22Rv1 (cell line): Measurements from ENCODE around the gene TENT5C.

Experiments
- ZFX ChIP-seq: fragments of 450-650 bp; IDR thresholded peaks from 2 replicates; pipeline ENCODE4 v1.6.1; 2017; ENCODE audit warnings: antibody characterized with exemption, borderline replicate concordance
- TF ChIP-seq, protein P1 (sequence below): fragments of 450-650 bp; IDR thresholded peaks from 2 replicates; pipeline ENCODE4 v1.5.1; 2017; ENCODE audit warnings: mild to moderate bottlenecking

DNA sequence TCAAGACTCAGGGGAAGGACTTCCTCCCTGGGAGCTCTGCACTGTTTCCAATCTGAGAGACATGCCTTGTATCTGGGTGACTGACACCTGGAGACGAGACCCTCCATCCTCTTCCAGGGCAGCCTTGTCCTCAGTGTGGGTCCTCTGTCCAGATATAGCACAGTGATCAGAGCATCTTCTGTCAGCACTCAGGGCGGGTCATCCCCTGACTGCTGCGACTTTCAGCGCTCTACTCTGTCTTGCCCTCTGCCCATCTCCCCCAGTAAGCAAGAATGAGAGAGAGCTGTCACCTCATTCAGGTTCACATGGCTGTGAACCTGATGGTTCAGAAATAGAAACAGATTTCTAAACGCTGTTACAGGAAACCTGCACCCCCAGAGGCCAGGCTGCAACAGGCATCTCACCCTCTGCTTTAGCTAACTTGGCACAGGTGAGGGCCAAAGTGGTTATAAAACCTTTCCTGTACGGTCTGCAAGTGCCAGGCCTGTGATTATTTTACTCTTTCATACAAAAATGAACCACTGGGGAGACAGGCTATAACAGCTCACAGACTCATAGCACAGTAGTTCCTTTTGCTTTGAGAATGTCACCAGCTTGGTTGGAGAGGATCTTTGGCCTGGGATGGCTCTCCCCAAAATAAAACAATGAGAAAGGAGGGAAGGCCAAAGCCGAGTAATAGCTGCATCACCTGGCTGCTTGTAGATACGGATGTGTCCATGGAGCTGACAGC is 11.4 kb upstream of the TENT5C start:
- TF ChIP-seq, protein P1, sequence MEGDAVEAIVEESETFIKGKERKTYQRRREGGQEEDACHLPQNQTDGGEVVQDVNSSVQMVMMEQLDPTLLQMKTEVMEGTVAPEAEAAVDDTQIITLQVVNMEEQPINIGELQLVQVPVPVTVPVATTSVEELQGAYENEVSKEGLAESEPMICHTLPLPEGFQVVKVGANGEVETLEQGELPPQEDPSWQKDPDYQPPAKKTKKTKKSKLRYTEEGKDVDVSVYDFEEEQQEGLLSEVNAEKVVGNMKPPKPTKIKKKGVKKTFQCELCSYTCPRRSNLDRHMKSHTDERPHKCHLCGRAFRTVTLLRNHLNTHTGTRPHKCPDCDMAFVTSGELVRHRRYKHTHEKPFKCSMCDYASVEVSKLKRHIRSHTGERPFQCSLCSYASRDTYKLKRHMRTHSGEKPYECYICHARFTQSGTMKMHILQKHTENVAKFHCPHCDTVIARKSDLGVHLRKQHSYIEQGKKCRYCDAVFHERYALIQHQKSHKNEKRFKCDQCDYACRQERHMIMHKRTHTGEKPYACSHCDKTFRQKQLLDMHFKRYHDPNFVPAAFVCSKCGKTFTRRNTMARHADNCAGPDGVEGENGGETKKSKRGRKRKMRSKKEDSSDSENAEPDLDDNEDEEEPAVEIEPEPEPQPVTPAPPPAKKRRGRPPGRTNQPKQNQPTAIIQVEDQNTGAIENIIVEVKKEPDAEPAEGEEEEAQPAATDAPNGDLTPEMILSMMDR: no peak
- no peak for TF ChIP-seq ZFX
